Renal cortex interstitium (tissue), 11 donors: ENCODE data around the gene CLEC18C. TPM values are rescaled to one million over a fixed set of nuclear protein-coding genes. Genes with fewer than 3 reads are reported as not detected.
"Not testable (repeated sequence)": the region's sequence is repeated elsewhere in the genome, so short reads cannot be mapped to it uniquely, and the experiment has no call there.

Experiments used
- DNase-seq, 11 donors: peaks; one replicate each; pipeline ENCODE4 v3.0.0-alpha.2; 2013; ENCODE audit warnings: low read depth in 9 of 11, low spot score in 4 of 11; ENCODE audit errors: extremely low read depth in 1 of 11
- polyA plus RNA-seq, 3 donors: library from polyadenylated mRNA; unstranded; fragments of 120-200 nt; gene quantifications; one replicate each; pipeline ENCODE4 v1.2.1, GENCODE V29; 2013; ENCODE audit not compliant: insufficient read length in 3 of 3

The CLEC18C gene
- polyA plus RNA-seq, 3 donors = 51.2 to 74.9 (median 67.8) TPM

GRCh38 chr16:70197611-70198010 lies 24.0 kb downstream of the CLEC18C start:
- DNase-seq = not testable (repeated sequence)

GRCh38 chr16:70198230-70198629 lies 24.6 kb downstream of the CLEC18C start:
- DNase-seq = not testable (repeated sequence)

GRCh38 chr16:70198666-70199065 lies 25.1 kb downstream of the CLEC18C start:
- peak in 3 of 11 donors; percentile 3 to 13 (median 7) for DNase-seq

- not testable (repeated sequence) for DNase-seq
Measured at GRCh38 chr16:70199170-70199569, 25.6 kb downstream of the CLEC18C start.

GRCh38 chr16:70200063-70200462 lies 26.5 kb downstream of the CLEC18C start:
- DNase-seq = not testable (repeated sequence)

GRCh38 chr16:70203508-70203907 lies 29.9 kb downstream of the CLEC18C start:
- DNase-seq = not testable (repeated sequence)

GRCh38 chr16:70204010-70204409 lies 30.4 kb downstream of the CLEC18C start:
- DNase-seq = not testable (repeated sequence)

GRCh38 chr16:70204668-70205405 lies 31.2 kb downstream of the CLEC18C start:
- DNase-seq = not testable (repeated sequence)

GRCh38 chr16:70206382-70206781 lies 32.8 kb downstream of the CLEC18C start:
- not testable (repeated sequence) for DNase-seq

GRCh38 chr16:70218586-70218985 lies 45.0 kb downstream of the CLEC18C start:
- DNase-seq = not testable (repeated sequence)

- DNase-seq = not testable (repeated sequence)
Measured at GRCh38 chr16:70222574-70222973, 49.0 kb downstream of the CLEC18C start.

GRCh38 chr16:70223216-70223615 lies 49.6 kb downstream of the CLEC18C start:
- not testable (repeated sequence) for DNase-seq

GRCh38 chr16:70223971-70224513 lies 50.5 kb downstream of the CLEC18C start:
- DNase-seq = not testable (repeated sequence)

GRCh38 chr16:70224645-70225044 lies 51.1 kb downstream of the CLEC18C start:
- not testable (repeated sequence) for DNase-seq

- not testable (repeated sequence) for DNase-seq
Measured at GRCh38 chr16:70225430-70225829, 51.8 kb downstream of the CLEC18C start.

- not testable (repeated sequence) for DNase-seq
Measured at GRCh38 chr16:70226024-70226423, 52.4 kb downstream of the CLEC18C start.

GRCh38 chr16:70231831-70232230 lies 58.2 kb downstream of the CLEC18C start:
- not testable (repeated sequence) for DNase-seq
